Mammary epithelial cell (primary cell): ENCODE measurements around the gene RBM39.

Experiments
- EZH2 ChIP-seq: IDR thresholded peaks from 2 replicates; pipeline ENCODE4 v1.6.1; 2012; ENCODE audit warnings: low read length, inconsistent platforms, borderline replicate concordance
- TF ChIP-seq, protein P1 (sequence below), 2 donors: IDR thresholded peaks in 1 of 2; conservative IDR thresholded peaks in 1 of 2; 2 replicates each; pipeline ENCODE4 v1.5.1; 2011 to 2012; ENCODE audit warnings: inconsistent platforms in 2 of 2, low read length in 2 of 2, mild to moderate bottlenecking in 2 of 2, control low read depth in 1 of 2, low read depth in 1 of 2; ENCODE audit not compliant: insufficient read depth in 1 of 2; ENCODE audit errors: extremely low read depth in 1 of 2

- no peak for TF ChIP-seq EZH2
- TF ChIP-seq, protein P1, sequence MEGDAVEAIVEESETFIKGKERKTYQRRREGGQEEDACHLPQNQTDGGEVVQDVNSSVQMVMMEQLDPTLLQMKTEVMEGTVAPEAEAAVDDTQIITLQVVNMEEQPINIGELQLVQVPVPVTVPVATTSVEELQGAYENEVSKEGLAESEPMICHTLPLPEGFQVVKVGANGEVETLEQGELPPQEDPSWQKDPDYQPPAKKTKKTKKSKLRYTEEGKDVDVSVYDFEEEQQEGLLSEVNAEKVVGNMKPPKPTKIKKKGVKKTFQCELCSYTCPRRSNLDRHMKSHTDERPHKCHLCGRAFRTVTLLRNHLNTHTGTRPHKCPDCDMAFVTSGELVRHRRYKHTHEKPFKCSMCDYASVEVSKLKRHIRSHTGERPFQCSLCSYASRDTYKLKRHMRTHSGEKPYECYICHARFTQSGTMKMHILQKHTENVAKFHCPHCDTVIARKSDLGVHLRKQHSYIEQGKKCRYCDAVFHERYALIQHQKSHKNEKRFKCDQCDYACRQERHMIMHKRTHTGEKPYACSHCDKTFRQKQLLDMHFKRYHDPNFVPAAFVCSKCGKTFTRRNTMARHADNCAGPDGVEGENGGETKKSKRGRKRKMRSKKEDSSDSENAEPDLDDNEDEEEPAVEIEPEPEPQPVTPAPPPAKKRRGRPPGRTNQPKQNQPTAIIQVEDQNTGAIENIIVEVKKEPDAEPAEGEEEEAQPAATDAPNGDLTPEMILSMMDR (conservative IDR thresholded peaks at IDR 0.05 in 1 of 2, IDR thresholded peaks at IDR 0.05 in 1 of 2; ENCODE audit: extremely low read depth in 1 of 2, insufficient read depth in 1 of 2, low read depth in 1 of 2, low read length in 2 of 2): no peak
Observed at GRCh38 chr20:35716330-35716729, 25.7 kb downstream of the RBM39 start.
